Endothelial cell of umbilical vein (primary cell): ENCODE data around the gene MBL2. TPM values are rescaled to one million over a fixed set of nuclear protein-coding genes. Genes with fewer than 3 reads are reported as not detected.

Experiments
- BruUV-seq: library from RNA; stranded (reverse); fragments of 400-500 nt; replicated peaks from 2 replicates; lab custom pipeline; 2021; lab: Mats Ljungman, UMichigan
- CTCF ChIA-PET: fragments of 300-600, 350-600 bp; sonication (Branson Sonifier 250); formaldehyde crosslinking; loops from one replicate; lab custom pipeline; 2021; ENCODE audit warnings: antibody characterized with exemption, inconsistent platforms; lab: Charles Lee
- POLR2A ChIA-PET: fragments of 300-600, 350-600 bp; sonication (Branson Sonifier 250); formaldehyde crosslinking; loops from one replicate; lab custom pipeline; 2021; ENCODE audit warnings: antibody characterized with exemption, inconsistent platforms; lab: Charles Lee
- DNase-seq: peaks from one replicate; pipeline ENCODE4 v3.0.0-alpha.2; 2011; ENCODE audit warnings: low read depth, low spot score
- FAIRE-seq: peaks from 2 replicates; lab custom pipeline; 2011; peaks lifted over from hg19 to GRCh38; lab: Jason Lieb, UNC
- H2AFZ ChIP-seq: 2 replicates; pipeline ENCODE4 v1.6.0; 2012; ENCODE audit warnings: low read depth, low read length, control low read depth, inconsistent platforms
- H3K27ac ChIP-seq: 2 replicates; pipeline ENCODE4 v1.5.1; 2011; ENCODE audit warnings: low read depth, mild to moderate bottlenecking, control low read depth, low read length, moderate library complexity; ENCODE audit not compliant: insufficient read depth
- H3K27me3 ChIP-seq, 2 experiments: 2 replicates each; pipeline versions ENCODE4 v1.6.0 to v1.6.1; 2011; ENCODE audit warnings: low read length in 2 of 2, mixed read lengths in 1 of 2; ENCODE audit not compliant: control insufficient read depth in 2 of 2, insufficient read depth in 2 of 2
- H3K36me3 ChIP-seq, 2 experiments: 2 replicates in 1 of 2; 3 replicates in 1 of 2; pipeline ENCODE4 v1.5.1; 2011; ENCODE audit warnings: low read length in 2 of 2, mild to moderate bottlenecking in 1 of 2, moderate library complexity in 1 of 2; ENCODE audit not compliant: control insufficient read depth in 2 of 2, insufficient read depth in 2 of 2; ENCODE audit errors: extremely low read depth in 1 of 2
- H3K4me1 ChIP-seq: 3 replicates; pipeline ENCODE4 v1.5.1; 2011; ENCODE audit warnings: mild to moderate bottlenecking, low read length; ENCODE audit not compliant: control insufficient read depth, insufficient read depth; ENCODE audit errors: extremely low read depth
- H3K4me2 ChIP-seq: 2 replicates; pipeline ENCODE4 v1.6.1; 2011; ENCODE audit warnings: low read length, control low read depth, mixed read lengths; ENCODE audit not compliant: insufficient read depth
- H3K4me3 ChIP-seq, 3 experiments: fragments of 200-600 bp in 1 of 3; sonication (generic), shearing (Covaris generic) in 1 of 3; replicated peaks in 1 of 3; 2 replicates each; pipeline ENCODE4 v1.5.1; 2011 to 2016; ENCODE audit warnings: control low read depth in 3 of 3, low read length in 3 of 3, mild to moderate bottlenecking in 2 of 3, inconsistent platforms in 1 of 3, low read depth in 1 of 3, moderate library complexity in 1 of 3; ENCODE audit not compliant: insufficient read depth in 1 of 3
- H3K79me2 ChIP-seq: 2 replicates; pipeline ENCODE4 v1.6.0; 2012; ENCODE audit warnings: low read length, inconsistent platforms; ENCODE audit not compliant: control insufficient read depth, insufficient read depth
- H3K9ac ChIP-seq: replicated peaks from 2 replicates; pipeline ENCODE3; 2011; ENCODE audit warnings: low read length, control low read depth; ENCODE audit not compliant: insufficient read depth; ENCODE audit errors: extremely low read depth
- H3K9me1 ChIP-seq: replicated peaks from 3 replicates; pipeline ENCODE4 v1.6.0; 2011; ENCODE audit warnings: mild to moderate bottlenecking, low read length; ENCODE audit not compliant: control insufficient read depth, insufficient read depth; ENCODE audit errors: extremely low read depth
- H3K9me3 ChIP-seq: replicated peaks from 2 replicates; pipeline ENCODE4 v1.5.1; 2012; ENCODE audit warnings: low read length, inconsistent platforms; ENCODE audit not compliant: control insufficient read depth, insufficient read depth
- H4K20me1 ChIP-seq: replicated peaks from 2 replicates; pipeline ENCODE3; 2011; ENCODE audit warnings: mild to moderate bottlenecking, low read length; ENCODE audit not compliant: control insufficient read depth, insufficient read depth; ENCODE audit errors: extremely low read depth
- CTCF ChIP-seq, 2 donors: IDR thresholded peaks; 1 replicate in 1 of 2; 2 replicates in 1 of 2; pipeline ENCODE4 v1.5.1; 2011; ENCODE audit warnings: low read length in 2 of 2, mild to moderate bottlenecking in 2 of 2, moderate library complexity in 2 of 2, control low read depth in 1 of 2, inconsistent platforms in 1 of 2, low read depth in 1 of 2; ENCODE audit not compliant: insufficient read depth in 1 of 2; ENCODE audit errors: extremely low read depth in 1 of 2
- EZH2 ChIP-seq: IDR thresholded peaks from 2 replicates; pipeline ENCODE4 v1.6.1; 2012; ENCODE audit warnings: borderline replicate concordance, low read depth, mild to moderate bottlenecking, moderate library complexity, low read length, inconsistent platforms; ENCODE audit not compliant: severe bottlenecking
- FOS ChIP-seq: IDR thresholded peaks from 2 replicates; pipeline ENCODE4 v1.6.1; 2011; ENCODE audit warnings: mild to moderate bottlenecking, low read length, moderate library complexity, borderline replicate concordance; ENCODE audit not compliant: insufficient read depth
- GATA2 ChIP-seq: IDR thresholded peaks from 2 replicates; pipeline ENCODE4 v1.7.0; 2011; ENCODE audit warnings: low read depth, mild to moderate bottlenecking, moderate library complexity, mixed read lengths, low read length; ENCODE audit not compliant: insufficient read length, insufficient read depth
- MAX ChIP-seq: IDR thresholded peaks from 2 replicates; pipeline ENCODE4 v1.6.1; 2011; ENCODE audit not compliant: insufficient read depth, insufficient read length
- MYC ChIP-seq: IDR thresholded peaks from one replicate; pipeline ENCODE4 v1.6.1; 2011; ENCODE audit warnings: mild to moderate bottlenecking, low read depth, low read length
- POLR2A ChIP-seq: IDR thresholded peaks from 2 replicates; pipeline ENCODE4 v1.6.1; 2012; ENCODE audit warnings: low read depth, mild to moderate bottlenecking, control low read depth, low read length
- POLR2AphosphoS5 ChIP-seq: IDR thresholded peaks from 2 replicates; pipeline ENCODE4 v1.6.1; 2012; ENCODE audit warnings: low read depth, mild to moderate bottlenecking, control low read depth, low read length, moderate library complexity; ENCODE audit not compliant: insufficient read depth
- dilution Hi-C: fragments of 300-500 bp; cut with MboI; formaldehyde crosslinking; loops from one replicate; pipeline ENCODE4 v1.15.0; 2019; ENCODE audit warnings: low sequenced_read_pairs; ENCODE audit not compliant: extremely low pct_ligation_motif_present
- intact Hi-C: fragments of 100-400 bp; cut with micrococcal nuclease; formaldehyde crosslinking; loops from one replicate; pipeline ENCODE4 v1.10.0; 2022
- polyA plus RNA-seq, 4 experiments: library from polyadenylated mRNA; depleted of rRNA in 3 of 4; stranded (reverse) in 3 of 4; unstranded in 1 of 4; fragments of >200 nt; gene quantifications; 2 replicates each; pipeline versions ENCODE4 v1.2.1 to v1.2.3, GENCODE V29; 2011 to 2012; ENCODE audit warnings: missing spikeins in 1 of 4
- total RNA-seq: library from RNA; stranded (reverse); gene quantifications from 2 replicates; pipeline ENCODE4 v1.2.3, GENCODE V29; 2021

The MBL2 gene
- total and polyA plus RNA-seq, 2 donors (not counting 3 experiments of a cell fraction or from before 2014, with no cell fraction given), result not detected

GRCh38 chr10:52747694-52748093, 24.9 kb downstream of the MBL2 start:
- Histone ChIP-seq H3K9me1 (no peaks in the 10 kb centered on the region), H4K20me1 (no peaks in the 10 kb centered on the region), H3K4me2 (no peak overlapping the region), H3K79me2 (no peaks in the 10 kb centered on the region), H3K27me3 (peaks cover 0 to under 1% of the 10 kb centered on the region in 2 experiments), H3K9ac (no peak overlapping the region), H3K4me1 (no peaks in the 10 kb centered on the region), H3K27ac (no peak overlapping the region), H2AFZ (no peak overlapping the region), H3K9me3 (no peaks in the 10 kb centered on the region), H3K4me3 (no peak overlapping the region), H3K36me3 (no peaks in the 10 kb centered on the region)
- CTCF ChIA-PET, result interaction anchor here (1.5 to 4.8 kb wide), 2 partner anchors 31 to 103 kb away, joined by 5 to 43 read pairs; no protein-coding TSS in a partner anchor
- DNase-seq, result no peak
- no peak for FAIRE-seq
- dilution Hi-C loops, result no loop called here
- POLR2A ChIA-PET, result no interaction called here
- intact Hi-C loops, result no loop called here
- no peak for TF ChIP-seq MAX
- TF ChIP-seq POLR2AphosphoS5, result no peak
- TF ChIP-seq EZH2, result no peak
- no peak for TF ChIP-seq CTCF (IDR thresholded peaks at IDR 0.05; ENCODE audit: extremely low read depth in 1 of 2, insufficient read depth in 1 of 2, low read depth in 1 of 2, low read length in 2 of 2)
- TF ChIP-seq MYC, result no peak
- TF ChIP-seq POLR2A, result no peak
- TF ChIP-seq GATA2, result no peak
- TF ChIP-seq FOS, result no peak
- no TSS peak for BruUV-seq
